HG03108 (cell line): ENCODE measurements around the gene SLC35E2B.
"Not testable (repeated sequence)": the region's sequence is repeated elsewhere in the genome, so short reads cannot be mapped to it uniquely, and the experiment has no call there.

Source experiments
- ATAC-seq: cut with Tn5 transposase; IDR thresholded peaks from one replicate; pipeline ENCODE4 v1.9.1; 2021; ENCODE audit warnings: moderate library complexity; ENCODE audit not compliant: unreplicated experiment

The SLC35E2B gene

DNA sequence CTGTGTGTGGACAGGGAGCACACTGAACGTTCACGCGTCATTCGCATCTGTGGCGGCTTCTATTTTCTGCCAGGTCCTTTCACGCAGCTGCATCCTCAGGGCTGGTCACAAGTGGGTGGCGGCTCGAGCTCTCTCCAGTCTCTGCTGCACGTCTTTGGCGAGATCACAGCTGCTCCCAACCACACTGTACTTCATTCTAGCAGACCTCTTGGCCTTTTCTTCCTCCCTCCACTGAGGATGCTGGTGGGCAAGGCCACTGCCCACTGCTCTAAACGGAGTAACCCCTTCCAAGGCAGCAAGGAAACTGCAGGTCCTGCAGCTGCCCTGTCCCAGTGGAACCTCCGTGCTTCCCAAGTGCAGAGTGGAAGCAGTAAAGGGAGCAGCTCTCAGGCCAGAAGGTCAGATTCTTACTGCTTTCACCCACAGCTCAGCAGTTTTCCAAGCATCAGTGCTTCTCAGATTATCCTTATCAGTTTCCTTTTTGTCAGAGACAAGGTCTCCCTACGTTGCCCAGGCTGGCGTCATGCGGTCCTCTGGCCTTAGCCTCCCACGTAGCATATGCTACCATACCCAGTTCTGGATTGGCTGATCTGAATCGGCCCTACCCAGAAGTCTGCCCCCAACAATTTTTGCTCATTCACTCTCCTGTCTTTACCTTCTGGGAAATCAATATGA lies 44.9 kb downstream of the SLC35E2B start:
- not testable (repeated sequence) for ATAC-seq

DNA sequence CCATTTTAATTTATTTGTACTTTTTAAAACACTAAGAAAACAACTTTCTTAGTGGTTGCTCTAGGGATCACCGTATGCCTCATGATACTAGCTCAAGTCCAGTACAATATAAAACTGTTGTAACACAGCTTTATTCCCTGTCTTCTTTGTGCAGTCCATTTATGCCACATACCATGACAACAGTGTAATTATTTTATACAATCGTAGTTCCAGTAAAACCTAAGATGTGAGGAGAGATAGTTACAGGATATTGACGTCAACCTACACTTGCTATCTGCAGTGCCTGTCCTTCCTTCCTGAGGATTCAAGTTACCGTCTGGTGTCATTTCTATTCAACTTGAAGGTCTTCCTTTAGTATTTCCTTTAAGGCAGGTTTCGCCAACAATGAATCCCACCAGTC lies 46.3 kb downstream of the SLC35E2B start:
- not testable (repeated sequence) for ATAC-seq

DNA sequence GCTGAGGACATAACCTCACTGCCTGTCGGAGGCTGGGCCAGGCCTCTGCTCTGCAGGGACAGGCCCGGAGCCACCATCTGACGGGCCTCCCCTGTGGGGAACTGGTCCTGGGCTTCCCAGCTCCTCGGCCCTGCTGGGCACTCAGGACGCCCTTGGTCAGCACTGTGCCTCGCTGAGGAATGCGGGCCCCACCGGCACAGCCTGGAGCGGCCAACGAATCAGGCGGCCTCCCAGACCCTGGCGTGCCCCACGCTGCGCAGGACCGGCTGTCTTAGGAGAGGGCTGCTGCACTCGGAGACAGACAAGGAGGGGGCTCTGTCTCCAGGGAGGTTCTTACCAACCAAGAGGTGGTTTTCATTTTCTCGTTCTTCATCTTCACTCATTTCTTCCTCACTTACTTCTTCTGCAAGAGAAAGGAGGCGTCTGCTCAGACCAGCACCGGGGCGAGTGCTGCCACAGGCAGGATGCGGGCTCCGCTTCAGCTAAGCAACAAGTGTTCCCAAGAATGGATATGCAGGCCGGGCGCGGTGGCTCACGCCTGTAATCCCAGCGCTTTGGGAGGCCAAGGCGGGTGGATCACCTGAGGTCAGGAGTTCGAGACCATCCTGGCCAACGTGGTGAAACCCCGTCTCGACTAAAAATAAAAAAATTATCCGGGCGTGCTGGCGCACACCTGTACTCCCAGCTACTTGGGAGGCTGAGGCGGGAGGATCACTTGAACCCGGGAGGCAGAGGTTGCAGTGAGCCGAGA lies 51.7 kb downstream of the SLC35E2B start:
- ATAC-seq: not testable (repeated sequence)

DNA sequence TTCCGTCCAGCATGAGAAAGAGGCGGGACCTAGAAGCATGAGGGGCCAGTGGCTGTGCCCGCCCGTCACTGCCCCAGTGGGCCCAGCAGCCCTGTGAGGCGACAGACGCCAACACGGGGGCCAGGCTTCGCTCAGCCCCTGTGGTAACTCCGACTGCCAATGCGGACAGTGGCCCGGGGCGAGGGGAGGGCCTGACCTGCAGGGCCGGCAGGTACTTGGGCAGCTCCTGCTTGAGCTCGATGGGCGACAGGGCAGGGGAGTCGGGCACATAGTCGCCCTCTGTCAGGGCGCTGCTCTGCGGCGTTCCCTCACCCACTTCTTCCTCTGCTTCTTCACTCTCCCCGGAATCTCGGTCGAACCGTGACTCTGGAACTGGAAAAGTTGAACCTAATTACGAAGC lies 52.5 kb downstream of the SLC35E2B start:
- ATAC-seq: not testable (repeated sequence)

DNA sequence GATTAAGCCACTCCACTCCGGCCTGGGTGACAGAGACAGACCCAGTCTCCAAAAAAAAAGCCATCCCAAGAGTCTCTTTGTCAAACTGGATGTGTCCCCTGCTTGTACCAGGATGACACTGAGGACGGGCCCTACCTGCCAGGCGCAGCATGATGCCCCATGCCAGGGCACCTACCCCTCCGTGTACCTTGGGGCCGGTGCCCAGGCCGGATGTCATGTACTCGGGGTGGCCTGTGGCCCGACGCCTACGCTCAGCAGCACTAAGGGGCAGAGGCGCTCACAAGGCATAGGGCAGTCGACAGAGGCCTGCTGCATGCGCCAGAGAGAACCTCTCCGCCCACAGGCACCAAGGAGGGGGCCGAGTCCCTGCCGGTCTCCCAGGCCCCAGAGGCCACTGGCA lies 53.2 kb downstream of the SLC35E2B start:
- ATAC-seq: not testable (repeated sequence)

DNA sequence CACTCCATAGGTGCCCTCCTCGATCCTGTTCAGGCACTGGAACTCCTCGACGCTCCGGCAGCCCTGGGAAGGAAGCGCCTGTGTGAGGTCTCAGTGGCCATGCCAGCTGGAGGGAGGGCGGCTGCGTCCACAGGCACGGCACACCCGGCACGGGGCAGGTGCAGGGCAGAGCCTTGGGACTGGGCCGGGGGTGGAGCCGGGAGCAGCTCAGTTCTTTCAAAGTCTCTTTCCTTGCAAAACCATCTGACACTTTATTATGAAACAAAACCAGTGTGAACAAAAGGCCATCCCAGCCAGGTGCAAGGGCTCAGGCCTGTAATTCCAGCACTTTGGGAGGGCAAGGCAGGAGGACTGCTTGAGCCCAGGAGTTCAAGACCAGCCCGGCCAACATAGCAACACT lies 54.1 kb downstream of the SLC35E2B start:
- ATAC-seq: not testable (repeated sequence)

DNA sequence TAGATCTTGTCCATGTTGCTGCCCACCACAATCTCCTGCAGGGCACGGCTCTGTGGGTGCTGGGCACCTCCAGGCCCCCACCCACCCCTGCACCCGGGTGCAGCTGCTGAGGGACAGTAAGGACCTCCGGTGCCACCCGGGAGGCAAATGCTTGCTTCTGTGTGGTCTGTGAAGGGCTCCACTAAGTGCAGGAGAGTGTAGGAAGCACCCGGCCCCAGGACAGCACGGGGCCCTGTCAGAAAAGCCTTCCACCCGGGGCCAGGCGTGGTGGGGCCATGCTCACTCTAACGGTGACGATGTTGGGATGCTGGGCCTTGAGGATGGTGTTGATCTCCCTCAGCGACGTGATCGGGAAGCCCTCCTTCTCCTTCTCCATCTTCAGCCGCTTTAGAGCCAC lies 55.1 kb downstream of the SLC35E2B start:
- ATAC-seq: not testable (repeated sequence)

DNA sequence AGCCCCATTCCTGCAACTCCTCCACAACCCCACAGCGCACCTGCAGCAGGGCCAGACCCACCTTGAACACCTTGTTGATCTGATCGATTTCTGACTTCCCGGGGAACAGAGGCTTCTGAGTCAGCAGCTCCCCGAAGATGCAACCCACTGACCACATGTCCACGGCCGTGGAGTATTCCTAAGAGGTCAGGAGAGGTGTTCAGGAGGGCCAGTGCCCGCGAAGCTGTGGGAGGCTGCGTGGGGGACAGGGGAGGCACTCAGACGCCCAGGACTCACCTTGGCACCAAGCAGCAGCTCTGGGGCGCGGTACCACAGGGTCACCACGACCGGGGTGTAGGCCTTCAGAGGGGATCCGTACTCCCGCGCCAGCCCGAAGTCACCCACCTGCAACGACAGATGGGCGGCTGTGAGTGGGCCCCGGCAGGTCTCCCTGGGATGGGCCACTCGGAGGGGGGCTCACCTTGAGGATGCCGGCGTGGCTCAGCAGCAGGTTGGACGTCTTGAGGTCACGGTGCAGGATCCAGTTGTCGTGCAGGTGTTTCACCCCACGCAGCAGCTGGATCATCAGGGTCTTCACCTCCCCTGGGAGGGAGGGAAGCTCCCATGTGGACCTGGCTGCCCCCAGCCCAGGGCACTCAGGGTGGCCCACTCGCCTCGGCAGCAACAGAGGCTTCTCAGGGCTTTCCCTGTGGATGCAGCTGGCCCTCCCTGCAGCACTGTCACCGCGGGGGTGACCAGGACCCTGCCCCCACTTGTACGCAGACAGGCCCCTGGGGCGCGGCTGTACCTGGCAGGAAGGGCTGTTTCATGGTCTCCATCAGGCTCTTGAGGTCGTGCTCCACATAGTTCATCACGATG lies 55.7 kb downstream of the SLC35E2B start:
- not testable (repeated sequence) for ATAC-seq

DNA sequence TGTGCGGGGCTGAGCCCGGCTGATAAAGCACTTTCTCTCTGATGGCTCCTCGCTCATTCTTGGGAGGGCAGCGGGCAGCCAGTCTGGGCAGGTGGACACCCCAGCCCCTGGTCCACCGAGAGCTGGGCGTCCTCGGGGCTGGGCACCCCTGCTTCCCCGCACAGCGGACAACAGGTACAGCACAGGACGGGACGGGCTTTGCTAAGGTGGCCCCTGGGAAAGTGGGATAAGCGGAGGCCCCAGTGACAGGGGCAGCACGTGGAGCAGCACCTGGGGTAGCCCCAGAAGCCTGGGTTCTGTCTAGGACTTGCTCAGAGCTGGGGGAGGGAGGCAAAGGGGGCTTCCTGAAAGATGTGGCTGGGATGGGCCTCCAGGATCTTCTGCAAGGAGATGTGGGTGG lies 58.0 kb downstream of the SLC35E2B start:
- ATAC-seq: not testable (repeated sequence)

DNA sequence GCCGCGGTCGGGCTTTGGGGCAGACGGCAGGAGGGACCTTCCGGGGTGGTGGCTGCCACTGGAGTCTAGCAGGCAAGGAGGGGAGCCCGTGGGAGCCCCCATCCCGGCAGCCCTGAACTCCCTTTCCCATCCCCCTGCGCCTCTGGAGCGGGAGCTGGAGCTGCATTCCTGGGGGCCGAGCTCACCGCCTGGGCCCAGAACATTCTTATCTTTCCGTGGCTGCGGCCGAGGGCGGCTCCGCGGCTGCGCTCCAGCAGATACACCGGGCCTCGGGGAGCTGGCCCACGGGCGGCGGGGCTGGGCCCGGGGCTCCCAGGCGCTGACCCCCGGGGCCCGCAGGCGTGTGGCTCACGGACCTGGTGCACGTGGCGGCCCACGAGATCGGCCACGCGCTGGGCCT lies 59.2 kb downstream of the SLC35E2B start:
- not testable (repeated sequence) for ATAC-seq

DNA sequence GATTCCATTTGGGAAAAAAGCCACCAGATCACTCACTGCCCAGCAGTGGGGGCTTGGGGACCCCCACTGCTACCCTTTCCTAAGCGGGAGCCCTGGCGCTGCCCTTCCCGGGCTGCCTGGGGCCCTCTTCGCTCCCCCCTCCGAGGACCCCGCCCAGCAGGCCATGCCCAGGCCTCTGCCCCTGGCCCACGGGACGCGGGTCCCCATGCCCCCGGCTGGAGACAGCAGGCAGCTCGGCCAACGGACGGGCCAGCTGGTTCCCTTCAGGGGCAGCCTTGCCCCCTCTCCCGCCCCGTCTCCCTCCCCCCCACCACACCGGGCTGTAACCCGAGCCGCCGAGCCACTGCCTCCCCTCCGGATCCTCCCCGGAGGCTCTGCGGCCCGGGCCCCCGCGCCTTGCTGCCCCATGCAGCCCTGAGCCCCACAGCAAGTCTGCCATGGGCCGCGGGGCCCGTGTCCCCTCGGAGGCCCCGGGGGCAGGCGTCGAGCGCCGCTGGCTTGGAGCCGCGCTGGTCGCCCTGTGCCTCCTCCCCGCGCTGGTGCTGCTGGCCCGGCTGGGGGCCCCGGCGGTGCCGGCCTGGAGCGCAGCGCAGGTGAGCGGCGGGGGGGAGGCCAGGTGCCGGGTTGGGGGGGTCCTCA lies 60.7 kb downstream of the SLC35E2B start, which contains the start of gene MMP23B:
MMP23B (plus strand) TSS at position 392 of the 639 bp plus-strand sequence; CDS start at position 438, 46 bp downstream.
- no peak for ATAC-seq

DNA sequence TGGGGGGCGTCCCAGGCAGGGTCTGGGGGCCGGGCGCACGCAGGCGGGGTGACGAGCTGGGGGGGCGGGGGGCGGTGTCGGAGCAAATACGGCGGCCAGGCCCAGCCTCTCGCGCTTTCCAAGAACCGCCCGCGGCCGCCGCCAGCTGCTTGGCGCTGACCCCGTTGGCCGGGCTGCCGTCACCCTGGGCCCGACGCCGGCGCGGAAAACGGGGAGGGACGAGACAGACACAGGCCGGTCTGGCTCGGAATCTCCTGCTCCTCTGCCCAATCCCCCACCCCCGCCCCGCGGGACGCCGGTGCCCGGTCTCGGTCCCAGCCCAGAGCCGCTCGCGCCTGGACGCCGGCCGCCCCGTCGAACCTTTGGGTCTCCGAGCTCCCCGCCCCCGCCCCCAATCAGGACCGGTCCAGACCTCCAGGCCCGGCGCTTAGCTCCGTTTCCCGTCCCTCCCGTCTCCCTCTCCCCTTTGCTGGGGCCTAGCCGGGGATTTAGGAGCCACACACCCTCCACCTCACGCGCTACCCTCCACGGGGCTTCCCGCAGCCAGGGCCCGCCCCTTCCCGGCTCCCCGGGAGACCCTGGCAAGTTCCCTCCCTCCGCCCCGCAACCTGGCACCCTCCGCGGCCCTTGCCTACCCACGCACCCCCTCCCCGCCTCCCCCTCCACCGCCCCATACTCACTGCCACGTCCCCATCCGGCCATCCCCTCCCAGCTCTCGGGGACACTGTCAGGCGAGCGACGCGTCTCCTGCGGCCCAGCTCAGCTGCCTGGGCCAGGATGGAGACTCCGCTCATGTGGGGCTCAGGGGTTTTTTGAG lies 61.4 kb downstream of the SLC35E2B start:
- no peak for ATAC-seq

DNA sequence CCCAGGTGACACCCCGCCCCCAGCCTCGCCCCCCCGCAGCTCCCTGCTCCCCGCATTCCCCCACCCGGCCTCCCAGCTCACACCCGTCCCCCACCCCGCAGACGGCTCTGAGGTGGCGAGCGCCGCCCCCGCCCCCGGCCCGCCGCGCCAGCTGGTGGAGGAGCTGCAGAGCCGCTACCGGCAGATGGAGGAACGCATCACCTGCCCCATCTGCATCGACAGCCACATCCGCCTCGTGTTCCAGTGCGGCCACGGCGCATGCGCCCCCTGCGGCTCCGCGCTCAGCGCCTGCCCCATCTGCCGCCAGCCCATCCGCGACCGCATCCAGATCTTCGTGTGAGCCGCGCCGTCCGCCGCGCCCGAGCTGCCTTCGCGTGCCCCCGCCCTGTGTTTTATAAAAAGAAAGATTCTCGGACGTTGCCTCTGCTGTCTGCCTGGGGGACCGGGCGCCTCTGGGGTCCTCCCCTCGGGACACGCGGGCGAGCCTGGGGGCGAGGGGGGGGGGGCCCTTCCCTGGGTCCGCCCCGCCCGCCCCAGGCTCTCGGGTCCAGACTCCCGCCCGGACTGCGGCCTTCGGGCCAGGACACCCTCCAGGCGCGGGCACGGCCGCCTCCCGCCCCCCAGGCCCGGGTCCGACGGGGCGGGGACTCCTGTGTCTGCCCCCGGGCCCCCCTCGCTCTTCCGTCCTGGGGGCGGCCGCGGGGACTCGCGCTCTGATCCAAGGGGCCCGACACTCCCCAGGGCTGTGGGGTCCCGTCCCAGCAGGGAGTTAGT lies 62.2 kb downstream of the SLC35E2B start:
- ATAC-seq: peak; percentile 53

DNA sequence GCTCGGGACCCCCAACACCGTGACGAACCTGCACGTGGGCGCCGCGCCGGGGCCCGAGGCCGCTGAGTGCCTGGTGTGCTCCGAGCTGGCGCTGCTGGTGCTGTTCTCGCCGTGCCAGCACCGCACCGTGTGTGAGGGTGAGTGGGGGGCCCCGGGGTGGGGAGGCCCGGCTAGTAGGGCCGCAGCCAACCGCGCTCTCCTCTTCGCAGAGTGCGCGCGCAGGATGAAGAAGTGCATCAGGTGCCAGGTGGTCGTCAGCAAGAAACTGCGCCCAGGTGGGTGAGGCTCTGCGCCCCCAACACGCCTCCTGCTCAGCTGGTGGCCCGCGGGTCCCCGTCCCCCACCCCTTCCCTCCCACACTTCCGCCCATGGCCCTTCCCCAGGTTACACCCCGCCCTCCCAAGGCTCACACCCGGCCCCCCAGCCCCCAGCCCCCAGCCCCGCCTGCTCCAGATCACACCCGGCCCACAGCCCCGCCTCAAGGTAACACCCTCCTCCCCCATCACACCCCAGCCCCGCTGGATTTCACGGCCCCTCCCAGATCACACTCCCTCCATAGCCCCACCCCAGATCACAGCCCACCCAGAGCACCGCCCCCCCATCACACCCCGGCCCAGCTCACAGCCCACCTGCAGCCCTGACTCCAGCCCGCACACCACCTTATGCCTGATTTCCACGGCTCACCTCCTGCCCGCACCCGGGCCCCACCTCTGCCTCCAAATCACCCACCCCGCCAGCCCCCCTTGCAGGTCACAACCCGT lies 63.0 kb downstream of the SLC35E2B start:
- ATAC-seq: no peak

DNA sequence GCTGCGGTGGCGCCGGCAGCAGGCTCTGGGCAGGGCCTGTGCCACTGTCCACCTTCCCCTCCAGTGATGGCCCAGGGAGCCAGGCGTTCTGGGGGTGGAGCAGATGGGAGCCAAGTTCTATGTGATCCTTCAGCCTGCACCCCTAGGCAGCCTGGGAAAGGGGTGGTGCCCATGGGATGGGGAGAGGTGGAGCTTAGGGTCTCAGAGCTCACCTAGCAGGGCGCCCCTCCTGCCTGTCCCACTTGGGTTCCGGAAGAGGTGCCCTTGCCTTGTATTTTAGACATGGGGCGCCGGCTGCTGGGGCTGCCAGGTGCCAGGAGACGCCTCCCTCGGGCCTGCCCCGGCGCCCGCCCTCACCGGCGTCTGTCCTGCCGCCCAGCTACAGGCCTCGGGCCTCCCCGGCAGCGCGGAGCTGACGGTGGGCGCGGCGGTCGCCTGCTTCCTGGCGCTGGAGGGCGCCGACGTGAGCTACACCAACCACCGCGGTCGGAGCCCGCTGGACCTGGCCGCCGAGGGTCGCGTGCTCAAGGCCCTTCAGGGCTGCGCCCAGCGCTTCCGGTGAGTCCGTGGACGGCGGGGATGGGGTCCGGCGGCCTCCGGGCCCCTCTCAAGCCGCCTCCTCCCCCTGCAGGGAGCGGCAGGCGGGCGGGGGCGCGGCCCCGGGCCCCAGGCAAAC lies 63.7 kb downstream of the SLC35E2B start:
- no peak for ATAC-seq

DNA sequence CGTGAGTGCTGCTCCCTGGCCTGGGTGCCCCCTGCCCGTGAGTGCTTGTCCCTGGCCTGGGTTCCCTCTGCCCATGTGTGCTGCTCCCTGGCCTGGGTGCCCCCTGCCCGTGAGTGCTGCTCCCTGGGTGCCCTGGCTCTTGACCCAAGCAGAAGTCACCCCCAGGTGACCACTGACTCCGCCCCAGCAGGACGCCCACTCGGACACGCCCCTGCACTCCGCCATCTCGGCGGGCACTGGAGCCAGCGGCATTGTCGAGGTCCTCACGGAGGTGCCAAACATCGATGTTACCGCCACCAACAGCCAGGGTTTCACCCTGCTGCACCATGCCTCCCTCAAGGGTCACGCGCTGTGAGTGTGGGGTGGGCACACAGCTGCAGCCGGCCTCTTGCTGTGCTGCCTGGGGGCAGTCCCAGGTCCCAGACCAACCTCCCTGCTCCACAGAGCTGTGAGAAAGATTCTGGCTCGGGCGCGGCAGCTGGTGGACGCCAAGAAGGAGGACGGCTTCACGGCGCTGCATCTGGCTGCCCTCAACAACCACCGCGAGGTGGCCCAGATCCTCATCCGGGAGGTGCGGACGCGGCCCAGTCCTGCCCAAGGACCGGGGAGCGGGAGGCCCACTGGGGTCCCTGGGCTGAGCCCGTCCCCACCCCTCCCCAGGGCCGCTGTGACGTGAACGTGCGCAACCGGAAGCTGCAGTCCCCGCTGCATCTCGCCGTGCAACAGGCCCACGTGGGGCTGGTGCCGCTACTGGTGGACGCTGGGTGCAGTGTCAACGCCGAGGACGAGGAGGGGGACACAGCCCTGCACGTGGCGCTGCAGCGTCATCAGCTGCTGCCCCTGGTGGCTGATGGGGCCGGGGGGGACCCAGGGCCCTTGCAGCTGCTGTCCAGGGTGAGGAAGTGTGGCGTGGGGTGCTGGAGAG lies 64.5 kb downstream of the SLC35E2B start:
- ATAC-seq: no peak

DNA sequence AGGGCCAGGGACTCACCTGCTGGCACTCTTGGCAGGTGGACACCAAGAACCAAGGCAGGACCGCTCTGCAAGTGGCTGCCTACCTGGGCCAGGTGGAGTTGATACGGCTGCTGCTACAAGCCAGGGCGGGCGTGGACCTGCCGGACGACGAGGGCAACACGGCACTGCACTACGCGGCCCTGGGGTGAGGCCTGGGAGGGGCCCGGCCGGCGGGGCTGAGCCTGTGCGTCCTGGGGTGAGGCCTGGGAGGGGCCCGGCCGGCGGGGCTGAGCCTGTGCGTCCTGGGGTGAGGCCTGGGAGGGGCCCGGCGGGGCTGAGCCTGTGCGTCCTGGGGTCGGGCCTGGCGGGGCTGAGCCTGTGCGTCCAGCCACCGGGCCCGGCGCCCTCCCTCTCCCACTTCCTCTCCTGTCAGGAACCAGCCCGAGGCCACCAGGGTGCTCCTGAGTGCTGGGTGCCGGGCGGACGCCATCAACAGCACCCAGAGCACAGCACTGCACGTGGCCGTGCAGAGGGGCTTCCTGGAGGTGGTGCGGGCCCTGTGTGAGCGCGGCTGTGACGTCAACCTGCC lies 65.2 kb downstream of the SLC35E2B start:
- no peak for ATAC-seq
